Hepatocyte (in vitro differentiated cells): Measurements from ENCODE around the gene DYSF.

Experiments
- CTCF ChIP-seq: fragments of 200-600 bp; sonication (generic); IDR thresholded peaks from 2 replicates; pipeline ENCODE4 v1.5.1; 2016; ENCODE audit warnings: antibody characterized with exemption, mild to moderate bottlenecking; ENCODE audit not compliant: poor library complexity
- EZH2 ChIP-seq: fragments of 200-600 bp; sonication (generic); IDR thresholded peaks from 2 replicates; pipeline ENCODE4 v1.6.1; 2016; ENCODE audit warnings: antibody characterized with exemption, mild to moderate bottlenecking, borderline replicate concordance

GRCh38 chr2:71502941-71503738, 49.8 kb downstream of the DYSF start:
- TF ChIP-seq CTCF: no peak
- no peak for TF ChIP-seq EZH2
